ENCODE results near the gene CARD19.
A peak's percentile ranks its signal among the peaks of the same experiment; 100 is the strongest.

CARD19 gene

GRCh38 chr9:93096131-93096802 is at the start of gene CARD19:
TSS of gene CARD19 (plus strand) at chr9:93096217. CDS start at chr9:93096346, 129 bp downstream.
- no peak for DNase-seq

DNA sequence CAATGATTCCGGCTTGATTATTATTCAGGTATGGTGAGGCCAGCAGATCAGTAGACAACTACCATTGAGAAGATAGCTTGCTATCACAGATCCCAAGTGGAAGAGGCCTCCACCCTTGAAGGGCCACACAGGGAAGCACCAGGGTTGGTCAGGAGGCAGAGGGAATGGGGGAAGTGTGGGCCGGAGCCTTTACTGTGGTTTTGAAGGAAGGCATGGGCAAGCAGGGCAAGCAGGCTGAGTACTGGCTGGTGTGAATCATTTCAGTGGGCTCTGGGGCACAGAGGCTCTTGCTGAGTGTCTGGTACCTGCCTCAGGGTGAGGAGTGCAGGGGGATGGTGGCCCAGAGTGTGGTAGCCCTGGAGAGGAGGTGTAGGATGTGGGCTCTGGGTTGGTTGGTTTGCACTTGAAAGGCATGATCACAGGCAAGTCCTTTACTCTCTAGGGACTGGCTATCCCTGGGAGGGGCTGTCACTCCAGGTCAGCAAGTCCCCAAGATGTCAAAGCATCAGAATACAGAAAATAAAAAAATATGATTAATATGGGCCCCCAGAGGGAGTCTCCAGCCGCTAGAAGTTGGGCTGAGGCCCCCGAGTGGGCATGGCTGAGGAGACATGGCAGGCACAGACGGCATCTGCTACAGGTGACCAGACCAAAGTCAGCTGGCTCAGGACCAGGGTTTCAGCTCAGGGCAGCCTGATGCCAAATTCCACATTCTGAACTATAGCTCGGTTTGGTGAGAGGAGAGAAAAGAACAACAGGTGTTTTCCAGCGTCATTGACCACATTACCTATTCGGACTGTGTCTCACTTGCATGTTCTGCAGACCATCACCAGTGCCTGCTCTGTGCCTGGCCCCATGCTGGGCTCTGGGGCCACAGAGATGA is 47.2 kb upstream of the CARD19 start:
- no peak for DNase-seq

DNA sequence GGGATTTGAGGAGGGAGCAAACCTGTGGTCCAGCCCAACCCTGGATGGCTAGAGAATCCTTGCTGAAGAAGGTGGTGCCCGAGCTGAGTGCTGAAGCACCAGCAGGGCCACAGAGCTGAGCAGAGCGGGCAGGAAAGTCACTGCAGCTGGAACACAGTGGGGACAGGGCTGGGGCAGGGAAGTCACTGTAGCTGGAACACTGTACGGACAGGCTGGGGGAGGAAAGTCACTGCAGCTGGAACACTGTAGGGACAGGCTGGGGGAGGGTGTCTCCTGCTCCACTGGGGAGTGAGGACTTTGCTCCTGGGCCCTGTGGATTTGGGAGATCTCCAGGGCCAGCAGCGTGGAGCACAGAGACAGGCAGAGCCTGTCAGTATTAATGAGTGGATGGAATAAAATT is 46.5 kb upstream of the CARD19 start:
- no peak for DNase-seq

DNA sequence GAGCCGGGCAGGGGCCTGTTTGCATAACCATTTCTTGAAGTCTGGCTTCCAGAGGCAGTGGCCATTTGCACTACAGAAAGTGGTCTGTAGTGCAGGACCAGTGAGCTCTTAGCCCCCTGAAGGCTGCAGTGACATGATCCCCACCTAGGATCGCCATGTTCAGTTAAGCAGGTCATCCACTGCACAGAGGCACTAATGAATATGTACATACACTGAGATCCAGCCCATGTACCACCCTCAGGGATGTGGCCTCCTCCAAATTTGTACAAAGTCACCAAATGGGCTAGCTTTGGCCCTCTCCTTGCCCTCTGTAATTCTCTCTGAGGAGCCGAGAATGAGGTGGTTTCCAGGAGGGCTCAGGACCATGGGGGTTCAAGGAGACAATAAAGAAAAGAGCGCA is 45.8 kb upstream of the CARD19 start:
- no peak for DNase-seq

DNA sequence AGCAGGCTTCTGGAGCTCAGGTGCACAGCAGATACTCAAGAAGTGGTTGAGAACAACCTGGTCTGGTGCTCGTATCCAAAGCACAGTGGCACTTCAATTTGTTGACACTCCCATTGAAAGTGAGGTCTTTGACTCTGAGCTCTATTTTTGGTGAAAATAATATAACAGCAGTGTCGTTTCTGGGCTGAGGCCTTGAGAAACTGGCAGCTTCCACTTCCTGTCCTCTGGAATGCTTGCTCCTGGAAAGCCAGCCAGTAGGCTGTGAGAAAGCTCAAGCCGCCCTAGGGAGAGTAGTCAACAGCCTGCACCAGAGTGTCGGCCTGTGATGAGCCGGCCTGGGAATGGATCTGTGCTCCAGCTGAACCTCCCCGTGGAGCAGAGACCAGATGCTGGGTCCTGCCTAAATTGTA is 44.3 kb upstream of the CARD19 start:
- DNase-seq, result no peak

GRCh38 chr9:93052791-93053540 is 43.1 kb upstream of the CARD19 start:
- no peak for DNase-seq

DNA sequence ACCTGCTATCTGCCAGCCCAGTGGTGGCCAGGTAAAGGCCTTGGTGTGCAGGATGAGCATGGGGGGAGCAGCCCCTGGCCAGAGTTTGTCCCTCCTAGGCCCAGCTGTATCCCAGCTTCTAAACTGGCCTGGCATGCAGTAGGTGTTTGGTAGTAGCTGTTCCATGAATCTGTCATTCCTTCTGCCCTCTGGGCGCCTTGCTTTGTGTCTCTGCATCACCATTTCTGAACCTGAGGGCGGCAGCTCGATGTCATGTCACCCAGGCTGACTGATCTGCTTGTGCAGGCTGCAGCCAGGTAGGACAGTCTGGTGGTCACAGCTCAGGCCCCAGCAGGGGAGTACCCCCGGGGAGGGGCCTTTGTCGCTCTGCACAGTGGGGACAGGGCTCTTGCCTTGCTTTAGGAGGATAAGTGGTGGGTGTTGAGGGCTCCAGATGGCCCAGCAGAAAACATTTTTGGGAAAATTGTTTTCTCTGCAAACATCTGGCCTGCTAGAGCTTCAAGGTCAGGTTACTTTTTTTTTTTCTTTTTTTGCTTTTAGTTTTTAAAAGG is 42.2 kb upstream of the CARD19 start:
- DNase-seq, result no peak

DNA sequence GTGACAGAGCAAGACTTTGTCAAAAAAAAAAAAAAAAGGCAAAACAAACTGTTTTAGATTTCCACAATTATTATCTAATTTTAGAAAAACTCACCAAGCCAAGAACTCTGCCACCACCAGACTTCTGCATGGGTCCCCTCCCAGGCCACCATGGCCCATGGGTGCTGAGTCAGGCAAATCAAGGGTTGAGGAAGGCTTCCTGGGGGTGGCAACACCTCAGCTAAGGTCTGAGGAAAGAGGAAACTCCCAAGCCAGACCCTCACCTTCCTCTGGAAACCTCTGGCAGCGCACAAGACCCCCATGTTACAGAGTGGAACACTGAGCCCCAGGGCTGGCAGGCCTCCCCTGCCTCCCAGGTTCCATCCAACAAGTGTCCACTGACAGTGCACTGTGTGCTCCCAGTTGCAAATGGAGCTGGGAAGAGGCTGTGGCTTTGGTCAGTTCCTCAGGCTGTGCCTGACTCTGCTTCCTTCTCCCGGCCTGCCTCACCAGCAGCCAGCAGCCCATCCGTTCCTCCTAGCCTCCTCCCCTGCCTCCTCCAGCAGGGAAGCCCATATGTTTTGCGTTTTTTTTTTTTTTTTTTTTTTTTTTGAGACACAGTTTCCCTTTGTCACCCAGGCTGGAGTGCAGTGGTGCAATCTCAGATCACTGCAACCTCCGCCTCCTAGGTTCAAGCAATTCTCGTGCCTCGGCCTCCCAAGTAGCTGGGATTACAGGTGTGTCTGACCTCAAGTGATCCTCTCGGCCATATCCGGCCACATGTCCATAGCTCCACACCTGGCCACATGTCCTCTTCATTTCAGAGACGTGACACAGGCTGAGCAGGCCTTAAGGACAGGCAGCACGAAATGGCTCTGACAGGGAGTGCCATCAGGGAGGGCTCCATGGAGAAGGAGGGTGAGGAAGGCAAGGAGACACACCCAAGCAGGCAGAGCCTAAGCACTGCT is 41.0 kb upstream of the CARD19 start:
- DNase-seq, result no peak

GRCh38 chr9:93057042-93057702 is 38.8 kb upstream of the CARD19 start:
- no peak for DNase-seq

GRCh38 chr9:93057703-93058354 is 38.2 kb upstream of the CARD19 start:
- DNase-seq, result no peak

- peak; percentile 12 for DNase-seq
These were observed 37.5 kb upstream of the CARD19 start, which contains the start of gene SUSD3 for GRCh38 chr9:93058355-93059010. TSS of gene SUSD3 (plus strand) at chr9:93058701. CDS start at chr9:93058743, 42 bp downstream.

- DNase-seq, result no peak
These were observed 36.9 kb upstream of the CARD19 start for GRCh38 chr9:93059011-93059714.

GRCh38 chr9:93059715-93060578 is 36.1 kb upstream of the CARD19 start:
- no peak for DNase-seq

GRCh38 chr9:93060746-93061259 is 35.2 kb upstream of the CARD19 start:
- DNase-seq, result no peak

- DNase-seq, result no peak
These were observed 34.7 kb upstream of the CARD19 start for GRCh38 chr9:93061260-93061751.

- no peak for DNase-seq
These were observed 33.9 kb upstream of the CARD19 start for GRCh38 chr9:93061791-93062763.
